GM21390 (cell line): ENCODE results near the gene PLCB1.

ENCODE experiments used
- ATAC-seq: cut with Tn5 transposase; IDR thresholded peaks from one replicate; pipeline ENCODE4 v1.9.1; 2021; ENCODE audit not compliant: unreplicated experiment

PLCB1 gene

GRCh38 chr20:8903655-8904605 lies 771.9 kb downstream of the PLCB1 start:
- ATAC-seq = no peak

DNA sequence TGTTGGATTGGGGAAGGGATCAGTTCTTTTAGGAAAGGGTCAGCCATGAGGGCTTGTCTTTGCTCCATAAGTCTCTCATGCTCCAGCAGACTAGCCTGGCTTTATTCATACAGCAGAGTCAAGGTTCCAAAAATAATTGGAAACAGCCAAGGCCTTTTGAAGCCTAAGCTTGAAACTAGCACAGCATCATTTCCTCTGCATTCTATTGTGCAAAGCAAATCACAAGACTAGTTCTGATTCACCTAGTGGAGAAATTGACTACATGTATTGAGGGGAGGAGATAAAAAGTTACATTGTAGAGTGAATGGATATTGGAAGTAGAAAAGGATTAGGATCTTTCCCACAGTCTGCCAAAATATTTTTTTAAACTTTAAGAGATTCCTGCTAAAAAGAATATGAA lies 777.5 kb downstream of the PLCB1 start:
- ATAC-seq = no peak

GRCh38 chr20:8912096-8912495 lies 780.0 kb downstream of the PLCB1 start:
- no peak for ATAC-seq

DNA sequence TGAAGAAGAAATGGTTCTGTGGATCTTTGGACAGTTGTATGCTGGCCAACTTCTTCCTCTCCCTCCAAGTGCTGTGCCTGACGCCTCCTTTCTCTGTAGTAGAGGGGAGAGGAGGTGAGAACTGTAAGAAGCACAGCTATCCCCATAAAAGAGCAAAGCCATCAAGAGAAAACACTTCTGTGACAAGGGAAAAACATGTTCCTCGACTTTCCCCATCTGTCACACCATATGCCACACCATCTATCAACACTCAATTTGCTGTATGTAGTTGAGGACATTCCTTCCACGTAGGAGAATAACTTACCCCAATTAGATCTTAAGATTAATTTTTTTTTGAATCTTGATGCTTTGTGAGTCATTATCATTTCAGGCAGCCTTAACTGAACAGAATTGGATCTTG lies 780.7 kb downstream of the PLCB1 start:
- no peak for ATAC-seq

DNA sequence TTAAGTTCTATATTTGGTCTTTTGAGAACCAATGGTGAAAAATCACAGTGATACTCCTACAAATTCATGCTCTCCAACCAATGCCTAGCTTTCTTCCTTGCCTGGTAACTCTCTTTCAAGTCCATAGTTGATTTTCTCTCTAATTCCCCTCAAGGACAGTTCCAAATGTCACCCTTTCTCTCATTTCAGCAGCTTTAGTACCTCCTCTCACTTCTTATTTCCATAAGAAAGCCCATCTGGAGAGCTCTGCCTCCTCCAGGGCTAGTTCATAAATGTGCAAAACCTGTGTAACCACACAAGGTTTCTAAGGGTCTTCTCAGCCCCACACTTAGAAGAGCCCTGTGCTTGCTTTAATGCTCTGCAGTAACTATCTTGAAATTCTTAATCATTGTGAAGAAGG lies 781.4 kb downstream of the PLCB1 start:
- ATAC-seq = no peak

- no peak for ATAC-seq
Observed at GRCh38 chr20:8914421-8914820, 782.4 kb downstream of the PLCB1 start.

- no peak for ATAC-seq
Observed at GRCh38 chr20:8917084-8917483, 785.0 kb downstream of the PLCB1 start.

DNA sequence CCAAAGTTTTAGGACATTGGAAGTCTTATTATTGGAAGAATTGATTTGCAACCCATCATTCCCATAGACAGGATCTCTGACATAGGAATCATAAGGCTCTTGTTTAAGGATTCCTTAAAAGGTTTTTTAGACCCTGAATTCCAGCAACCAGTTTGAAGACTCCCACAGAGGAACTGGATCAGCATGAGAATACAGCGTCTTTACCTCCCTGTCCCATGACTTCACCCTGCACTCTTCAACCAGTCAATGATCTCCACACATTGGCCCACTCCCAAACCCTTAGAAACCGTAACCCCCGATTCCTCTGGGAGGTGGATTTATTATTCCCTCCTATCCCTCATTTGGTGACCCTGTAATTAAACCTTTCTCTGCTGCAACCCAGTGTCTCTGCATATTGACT lies 786.1 kb downstream of the PLCB1 start:
- no peak for ATAC-seq

- ATAC-seq = no peak
Observed at GRCh38 chr20:8924539-8924938, 792.5 kb downstream of the PLCB1 start.

DNA sequence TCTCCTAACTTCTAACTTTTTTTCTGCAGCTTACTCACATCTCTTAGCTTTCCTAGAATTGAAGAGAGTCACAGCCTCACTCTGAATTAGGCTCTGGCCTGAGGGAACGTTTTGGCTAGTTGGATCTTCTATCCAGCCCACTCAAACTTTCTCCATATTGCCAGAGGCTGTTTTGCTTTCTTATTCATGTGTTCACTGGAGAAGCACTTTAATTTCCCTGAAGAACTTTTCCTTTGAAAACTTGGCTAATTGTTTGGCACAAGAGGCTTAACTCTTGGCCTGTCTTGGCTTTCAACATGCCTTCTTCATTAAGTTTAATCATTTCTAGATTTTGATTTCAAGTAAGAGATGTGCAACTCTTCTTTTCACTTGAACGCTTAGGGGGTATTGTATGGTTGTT lies 798.7 kb downstream of the PLCB1 start:
- ATAC-seq = no peak

- ATAC-seq = no peak
Observed at GRCh38 chr20:8932192-8933165, 800.4 kb downstream of the PLCB1 start.

- no peak for ATAC-seq
Observed at GRCh38 chr20:8933381-8933807, 801.3 kb downstream of the PLCB1 start.

GRCh38 chr20:8934362-8934761 lies 802.3 kb downstream of the PLCB1 start:
- no peak for ATAC-seq
